SK-N-SH (cell line): ENCODE data around the gene SCAPER. TPM values are rescaled to one million over a fixed set of nuclear protein-coding genes. Genes with fewer than 3 reads are reported as not detected.

Experiments
- CTCF ChIA-PET: fragments of 300-600, 350-600 bp; formaldehyde crosslinking; extraction: SDS; loops from one replicate; lab custom pipeline; 2021; lab: Yijun Ruan, JAX
- POLR2A ChIA-PET: fragments of 350-600 bp; sonication (Branson Sonifier 250); formaldehyde crosslinking; extraction: SDS; loops from one replicate; lab custom pipeline; 2020; ENCODE audit warnings: antibody characterized with exemption, inconsistent platforms; lab: Yijun Ruan, JAX
- DNase-seq: peaks from one replicate; pipeline ENCODE4 v3.0.0; 2012
- H2AFZ ChIP-seq: fragments of 200-600 bp; sonication (generic); 2 replicates; pipeline ENCODE4 v1.8.1; 2016; ENCODE audit warnings: antibody characterized with exemption, mild to moderate bottlenecking, low read depth
- H3F3A ChIP-seq: fragments of 200-600 bp; sonication (generic); replicated peaks from 2 replicates; pipeline ENCODE3; 2016; ENCODE audit warnings: antibody characterized with exemption, mild to moderate bottlenecking; ENCODE audit not compliant: insufficient read depth
- H3K27ac ChIP-seq, 2 experiments: fragments of 200-500 bp in 1 of 2; fragments of 200-600 bp in 1 of 2; sonication (Bioruptor generic) in 1 of 2; sonication (generic), shearing (Covaris generic) in 1 of 2; 2 replicates each; pipeline versions ENCODE4 v1.5.1 to v1.6.1; 2014 to 2016; ENCODE audit warnings: low read depth in 2 of 2, inconsistent platforms in 1 of 2, low read length in 1 of 2, mild to moderate bottlenecking in 1 of 2, mixed read lengths in 1 of 2
- H3K27me3 ChIP-seq: fragments of 200-600 bp; sonication (generic), shearing (Covaris generic); 2 replicates; pipeline ENCODE4 v1.6.1; 2016; ENCODE audit warnings: mixed run types; ENCODE audit not compliant: insufficient read depth
- H3K36me3 ChIP-seq, 2 experiments: fragments of 200-500 bp in 1 of 2; fragments of 200-600 bp in 1 of 2; sonication (Bioruptor generic) in 1 of 2; sonication (generic) in 1 of 2; replicated peaks in 1 of 2; 2 replicates each; pipeline versions ENCODE3 to v1.5.1; 2014 to 2016; ENCODE audit warnings: low read length in 1 of 2, mild to moderate bottlenecking in 1 of 2; ENCODE audit not compliant: insufficient read depth in 2 of 2, control insufficient read depth in 1 of 2
- H3K4me1 ChIP-seq, 2 experiments: fragments of 200-500 bp in 1 of 2; fragments of 200-600 bp in 1 of 2; sonication (Bioruptor generic) in 1 of 2; sonication (generic), shearing (Covaris generic) in 1 of 2; 2 replicates each; pipeline versions ENCODE4 v1.5.1 to v1.6.1; 2014 to 2016; ENCODE audit warnings: low read depth in 1 of 2, low read length in 1 of 2, mixed run types in 1 of 2; ENCODE audit not compliant: insufficient read depth in 2 of 2, control insufficient read depth in 1 of 2
- H3K4me2 ChIP-seq: fragments of 200-600 bp; sonication (generic), shearing (Covaris generic); 2 replicates; pipeline ENCODE4 v1.6.1; 2017; ENCODE audit warnings: mixed run types
- H3K4me3 ChIP-seq, 2 experiments: fragments of 200-500 bp in 1 of 2; fragments of 200-600 bp in 1 of 2; sonication (Bioruptor generic) in 1 of 2; sonication (generic), shearing (Covaris generic) in 1 of 2; 2 replicates each; pipeline versions ENCODE4 v1.5.1 to v1.8.1; 2014 to 2016; ENCODE audit warnings: low read depth in 2 of 2, inconsistent platforms in 1 of 2, low read length in 1 of 2, mild to moderate bottlenecking in 1 of 2, mixed read lengths in 1 of 2, moderate library complexity in 1 of 2
- H3K79me2 ChIP-seq: fragments of 200-600 bp; sonication (generic); 2 replicates; pipeline ENCODE4 v1.8.1; 2017; ENCODE audit warnings: mild to moderate bottlenecking; ENCODE audit not compliant: insufficient read depth
- H3K9ac ChIP-seq: fragments of 200-600 bp; sonication (generic); 2 replicates; pipeline ENCODE4 v1.6.1; 2017; ENCODE audit warnings: mixed run types
- H3K9me2 ChIP-seq: fragments of 200-600 bp; sonication (generic); 2 replicates; pipeline ENCODE4 v1.6.1; 2017; ENCODE audit warnings: mixed run types
- H3K9me3 ChIP-seq: fragments of 200-600 bp; sonication (generic); 2 replicates; pipeline ENCODE4 v1.6.1; 2017; ENCODE audit warnings: mixed run types, mild to moderate bottlenecking, moderate library complexity
- H4K20me1 ChIP-seq: fragments of 200-600 bp; sonication (generic); 2 replicates; pipeline ENCODE4 v1.6.1; 2017; ENCODE audit warnings: mild to moderate bottlenecking, mixed run types; ENCODE audit not compliant: insufficient read depth
- CHD2 ChIP-seq: fragments of 150-350 bp; IDR thresholded peaks from 2 replicates; pipeline ENCODE4 v1.6.1; 2018; ENCODE audit warnings: low read length; ENCODE audit not compliant: partially characterized antibody
- CTCF ChIP-seq: fragments of 200-600 bp; sonication (generic); IDR thresholded peaks from 2 replicates; pipeline ENCODE4 v1.6.1; 2017; ENCODE audit warnings: antibody characterized with exemption, mild to moderate bottlenecking, moderate library complexity
- ELF1 ChIP-seq: IDR thresholded peaks from 2 replicates; pipeline ENCODE4 v1.4.0; 2012
- EZH2phosphoT487 ChIP-seq: fragments of 200-600 bp; sonication (generic); IDR thresholded peaks from 2 replicates; pipeline ENCODE4 v1.6.1; 2017; ENCODE audit warnings: low read depth, mixed run types, mild to moderate bottlenecking, antibody characterized with exemption, moderate library complexity, borderline replicate concordance
- FOXJ3 ChIP-seq: sonication (generic); formaldehyde crosslinking; IDR thresholded peaks from 2 replicates; pipeline ENCODE4 v1.5.1; 2020; ENCODE audit warnings: mild to moderate bottlenecking, missing genetic modification reagents
- FOXM1 ChIP-seq: IDR thresholded peaks from 2 replicates; pipeline ENCODE4 v1.4.0; 2012; ENCODE audit warnings: low read depth, mild to moderate bottlenecking
- GATA2 ChIP-seq: sonication (generic); formaldehyde crosslinking; IDR thresholded peaks from 2 replicates; pipeline ENCODE4 v1.5.0; 2020; ENCODE audit warnings: mild to moderate bottlenecking, missing genetic modification reagents
- IRF3 ChIP-seq: fragments of 150-350 bp; IDR thresholded peaks from 2 replicates; pipeline ENCODE4 v1.6.1; 2016; ENCODE audit warnings: mild to moderate bottlenecking, low read depth, low read length
- NRF1 ChIP-seq: IDR thresholded peaks from 2 replicates; pipeline ENCODE4 v1.6.1; 2012; ENCODE audit warnings: low read depth, mild to moderate bottlenecking, low read length
- PBX3 ChIP-seq: IDR thresholded peaks from 2 replicates; pipeline ENCODE4; 2012
- POLR2AphosphoS5 ChIP-seq: IDR thresholded peaks from 2 replicates; pipeline ENCODE4 v1.6.1; 2012; ENCODE audit warnings: low read depth, low read length
- RAD21 ChIP-seq: IDR thresholded peaks from 2 replicates; pipeline ENCODE4 v1.6.1; 2012; ENCODE audit warnings: mild to moderate bottlenecking, low read length
- RCOR1 ChIP-seq: fragments of 150-350 bp; IDR thresholded peaks from 2 replicates; pipeline ENCODE4 v1.6.1; 2017; ENCODE audit warnings: antibody characterized with exemption, low read length
- RFX5 ChIP-seq: IDR thresholded peaks from 2 replicates; pipeline ENCODE4 v1.6.1; 2012; ENCODE audit warnings: mild to moderate bottlenecking, improper control_type of control experiment, low read length
- RXRA ChIP-seq: IDR thresholded peaks from 2 replicates; pipeline ENCODE4 v1.4.0; 2012; ENCODE audit warnings: low read depth, mild to moderate bottlenecking, borderline replicate concordance
- SIN3A ChIP-seq: IDR thresholded peaks from 2 replicates; pipeline ENCODE4 v1.6.1; 2012; ENCODE audit warnings: low read depth, mild to moderate bottlenecking, low read length, moderate library complexity, borderline replicate concordance
- TAF1 ChIP-seq: IDR thresholded peaks from 2 replicates; pipeline ENCODE4 v1.6.1; 2012; ENCODE audit warnings: low read depth, mild to moderate bottlenecking, low read length, moderate library complexity, borderline replicate concordance
- TCF12 ChIP-seq: IDR thresholded peaks from 2 replicates; pipeline ENCODE4 v1.4.0; 2012
- USF1 ChIP-seq: IDR thresholded peaks from 2 replicates; pipeline ENCODE4 v1.4.0; 2012; ENCODE audit warnings: low read depth, borderline replicate concordance
- YY1 ChIP-seq: IDR thresholded peaks from 2 replicates; pipeline ENCODE4 v1.4.0; 2012; ENCODE audit warnings: low read depth, mild to moderate bottlenecking
- WGBS: methylation state at CpG from one replicate; pipeline ENCODE4 v1.1.6; 2017; ENCODE audit warnings: low lambda C conversion rate; 5-methylcytosine and 5-hydroxymethylcytosine counted together
- polyA plus RNA-seq, 3 experiments: library from polyadenylated mRNA; depleted of rRNA; stranded (reverse); fragments of >200 nt; gene quantifications; 2 replicates each; pipeline ENCODE4 v1.2.3, GENCODE V29; 2012

The SCAPER gene
- polyA plus RNA-seq, 1 of the 3 experiments (the other 2 are of a cell fraction): 1.8 TPM

GRCh38 chr15:76682259-76682658 is 222.9 kb downstream of the SCAPER start:
- no peak overlapping the region for H3K4me2 ChIP-seq
- CTCF ChIA-PET: no interaction called here
- H3K4me1 ChIP-seq: peaks cover 0 to 1% of the 10 kb centered on the region in 2 experiments; a peak in 1 of 4 replicates
- H3K79me2 ChIP-seq: no peaks in the 10 kb centered on the region
- H3K9ac ChIP-seq: no peak overlapping the region
- WGBS: 93% methylated on average over 3 of the region's 7 CpGs
- POLR2A ChIA-PET: no interaction called here
- DNase-seq: no peak
- peaks cover 10% of the 10 kb centered on the region for H3F3A ChIP-seq
- H3K36me3 ChIP-seq: no peaks in the 10 kb centered on the region
- no peak overlapping the region for H2AFZ ChIP-seq
- H3K9me2 ChIP-seq: no peaks in the 10 kb centered on the region
- TF ChIP-seq CTCF: no peak
- no peaks in the 10 kb centered on the region for H3K9me3 ChIP-seq
- no peak overlapping the region for H3K4me3 ChIP-seq
- H3K27me3 ChIP-seq: no peaks in the 10 kb centered on the region
- H4K20me1 ChIP-seq: no peaks in the 10 kb centered on the region
- no peak overlapping the region for H3K27ac ChIP-seq

- Histone ChIP-seq H4K20me1 (no peaks in the 10 kb centered on the region), H3K79me2 (no peaks in the 10 kb centered on the region), H3K9ac (no peak overlapping the region), H3K36me3 (no peaks in the 10 kb centered on the region), H3K9me2 (no peaks in the 10 kb centered on the region), H3K4me3 (no peak overlapping the region), H3F3A (peaks cover 19% of the 10 kb centered on the region), H2AFZ (no peak overlapping the region), H3K4me2 (no peak overlapping the region), H3K27me3 (no peaks in the 10 kb centered on the region), H3K4me1 (peaks cover 0 to 6% of the 10 kb centered on the region in 2 experiments; a peak in 1 of 4 replicates), H3K9me3 (no peaks in the 10 kb centered on the region), H3K27ac (no peak overlapping the region)
- CTCF ChIA-PET: no interaction called here
- POLR2A ChIA-PET: no interaction called here
- TF ChIP-seq EZH2phosphoT487 (no peak), USF1 (no peak), NRF1 (no peak), RAD21 (no peak), TCF12 (no peak), PBX3 (no peak), GATA2 (no peak), IRF3 (no peak), RXRA (no peak), RFX5 (no peak), RCOR1 (no peak), TAF1 (no peak), CHD2 (no peak), POLR2AphosphoS5 (no peak), CTCF (no peak), FOXJ3 (no peak), FOXM1 (no peak), YY1 (no peak), ELF1 (no peak), SIN3A (no peak)
- no peak for DNase-seq
- 81% methylated on average over 1 of the region's 1 CpG for WGBS
These were observed 226.4 kb downstream of the SCAPER start for GRCh38 chr15:76678766-76679165.
